ENCODE results near the gene GPR3.

DNA sequence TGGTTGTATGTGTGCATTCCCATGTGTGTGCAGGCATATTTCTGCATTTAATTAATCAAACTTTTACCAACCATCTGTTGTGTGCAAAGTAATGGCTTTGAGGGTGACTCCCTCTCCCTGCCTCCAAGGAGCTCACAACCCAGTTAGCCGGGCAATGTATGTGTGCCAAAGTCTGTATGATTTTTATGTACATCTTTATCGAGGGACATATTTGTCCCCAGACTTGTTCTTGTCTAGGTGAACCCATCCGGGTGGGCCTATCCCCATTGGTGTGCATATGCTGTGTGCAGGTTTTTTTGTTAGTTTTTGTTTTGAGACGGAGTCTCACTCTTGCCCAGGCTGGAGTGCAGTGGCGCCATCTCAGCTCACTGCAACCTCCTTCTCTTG lies 48.8 kb upstream of the GPR3 start:
- no peak for TF ChIP-seq GABPA (IDR thresholded peaks at IDR 0.05; ENCODE audit: borderline replicate concordance, insufficient read depth, low read length)
- no peak for TF ChIP-seq CTCF (IDR thresholded peaks at IDR 0.05; ENCODE audit: control extremely low read depth in 1 of 3, insufficient read depth in 1 of 3, low read depth in 1 of 3, low read length in 3 of 3)
- no peak for TF ChIP-seq EP300 (IDR thresholded peaks at IDR 0.05; ENCODE audit: borderline replicate concordance in 1 of 2, low read depth in 2 of 2, low read length in 2 of 2)
- TF ChIP-seq EZH2 (IDR thresholded peaks at IDR 0.05; ENCODE audit: low read depth, low read length, severe bottlenecking) = no peak
- TF ChIP-seq SRF (IDR thresholded peaks at IDR 0.05; ENCODE audit: low read depth, low read length) = no peak

Measured in H1 (cell line).